SK-N-SH (cell line): ENCODE data around the gene NFIX. TPM values are rescaled to one million over a fixed set of nuclear protein-coding genes. Genes with fewer than 3 reads are reported as not detected.

ENCODE experiments used
- CTCF ChIA-PET: fragments of 300-600, 350-600 bp; formaldehyde crosslinking; extraction: SDS; loops from one replicate; lab custom pipeline; 2021; lab: Yijun Ruan, JAX
- POLR2A ChIA-PET: fragments of 350-600 bp; sonication (Branson Sonifier 250); formaldehyde crosslinking; extraction: SDS; loops from one replicate; lab custom pipeline; 2020; ENCODE audit warnings: antibody characterized with exemption, inconsistent platforms; lab: Yijun Ruan, JAX
- DNase-seq: peaks from one replicate; pipeline ENCODE4 v3.0.0; 2012
- H2AFZ ChIP-seq: fragments of 200-600 bp; sonication (generic); 2 replicates; pipeline ENCODE4 v1.8.1; 2016; ENCODE audit warnings: antibody characterized with exemption, mild to moderate bottlenecking, low read depth
- H3F3A ChIP-seq: fragments of 200-600 bp; sonication (generic); replicated peaks from 2 replicates; pipeline ENCODE3; 2016; ENCODE audit warnings: antibody characterized with exemption, mild to moderate bottlenecking; ENCODE audit not compliant: insufficient read depth
- H3K27ac ChIP-seq, 2 experiments: fragments of 200-500 bp in 1 of 2; fragments of 200-600 bp in 1 of 2; sonication (Bioruptor generic) in 1 of 2; sonication (generic), shearing (Covaris generic) in 1 of 2; 2 replicates each; pipeline versions ENCODE4 v1.5.1 to v1.6.1; 2014 to 2016; ENCODE audit warnings: low read depth in 2 of 2, inconsistent platforms in 1 of 2, low read length in 1 of 2, mild to moderate bottlenecking in 1 of 2, mixed read lengths in 1 of 2
- H3K27me3 ChIP-seq: fragments of 200-600 bp; sonication (generic), shearing (Covaris generic); 2 replicates; pipeline ENCODE4 v1.6.1; 2016; ENCODE audit warnings: mixed run types; ENCODE audit not compliant: insufficient read depth
- H3K36me3 ChIP-seq, 2 experiments: fragments of 200-500 bp in 1 of 2; fragments of 200-600 bp in 1 of 2; sonication (Bioruptor generic) in 1 of 2; sonication (generic) in 1 of 2; replicated peaks in 1 of 2; 2 replicates each; pipeline versions ENCODE3 to v1.5.1; 2014 to 2016; ENCODE audit warnings: low read length in 1 of 2, mild to moderate bottlenecking in 1 of 2; ENCODE audit not compliant: insufficient read depth in 2 of 2, control insufficient read depth in 1 of 2
- H3K4me1 ChIP-seq, 2 experiments: fragments of 200-500 bp in 1 of 2; fragments of 200-600 bp in 1 of 2; sonication (Bioruptor generic) in 1 of 2; sonication (generic), shearing (Covaris generic) in 1 of 2; 2 replicates each; pipeline versions ENCODE4 v1.5.1 to v1.6.1; 2014 to 2016; ENCODE audit warnings: low read depth in 1 of 2, low read length in 1 of 2, mixed run types in 1 of 2; ENCODE audit not compliant: insufficient read depth in 2 of 2, control insufficient read depth in 1 of 2
- H3K4me2 ChIP-seq: fragments of 200-600 bp; sonication (generic), shearing (Covaris generic); 2 replicates; pipeline ENCODE4 v1.6.1; 2017; ENCODE audit warnings: mixed run types
- H3K4me3 ChIP-seq, 2 experiments: fragments of 200-500 bp in 1 of 2; fragments of 200-600 bp in 1 of 2; sonication (Bioruptor generic) in 1 of 2; sonication (generic), shearing (Covaris generic) in 1 of 2; 2 replicates each; pipeline versions ENCODE4 v1.5.1 to v1.8.1; 2014 to 2016; ENCODE audit warnings: low read depth in 2 of 2, inconsistent platforms in 1 of 2, low read length in 1 of 2, mild to moderate bottlenecking in 1 of 2, mixed read lengths in 1 of 2, moderate library complexity in 1 of 2
- H3K79me2 ChIP-seq: fragments of 200-600 bp; sonication (generic); 2 replicates; pipeline ENCODE4 v1.8.1; 2017; ENCODE audit warnings: mild to moderate bottlenecking; ENCODE audit not compliant: insufficient read depth
- H3K9ac ChIP-seq: fragments of 200-600 bp; sonication (generic); 2 replicates; pipeline ENCODE4 v1.6.1; 2017; ENCODE audit warnings: mixed run types
- H3K9me2 ChIP-seq: fragments of 200-600 bp; sonication (generic); 2 replicates; pipeline ENCODE4 v1.6.1; 2017; ENCODE audit warnings: mixed run types
- H3K9me3 ChIP-seq: fragments of 200-600 bp; sonication (generic); 2 replicates; pipeline ENCODE4 v1.6.1; 2017; ENCODE audit warnings: mixed run types, mild to moderate bottlenecking, moderate library complexity
- H4K20me1 ChIP-seq: fragments of 200-600 bp; sonication (generic); 2 replicates; pipeline ENCODE4 v1.6.1; 2017; ENCODE audit warnings: mild to moderate bottlenecking, mixed run types; ENCODE audit not compliant: insufficient read depth
- CHD2 ChIP-seq: fragments of 150-350 bp; IDR thresholded peaks from 2 replicates; pipeline ENCODE4 v1.6.1; 2018; ENCODE audit warnings: low read length; ENCODE audit not compliant: partially characterized antibody
- EP300 ChIP-seq, 2 experiments: IDR thresholded peaks; 2 replicates each; pipeline versions ENCODE4 v1.4.0 to v1.6.1; 2012; ENCODE audit warnings: borderline replicate concordance in 1 of 2, low read depth in 1 of 2, low read length in 1 of 2
- FOSL2 ChIP-seq: IDR thresholded peaks from 2 replicates; pipeline ENCODE4 v1.4.0; 2012; ENCODE audit warnings: low read depth, mild to moderate bottlenecking, moderate library complexity, borderline replicate concordance
- FOXM1 ChIP-seq: IDR thresholded peaks from 2 replicates; pipeline ENCODE4 v1.4.0; 2012; ENCODE audit warnings: low read depth, mild to moderate bottlenecking
- GABPA ChIP-seq: IDR thresholded peaks from 2 replicates; pipeline ENCODE4 v1.4.0; 2012; ENCODE audit warnings: low read depth, mild to moderate bottlenecking
- GATA2 ChIP-seq: sonication (generic); formaldehyde crosslinking; IDR thresholded peaks from 2 replicates; pipeline ENCODE4 v1.5.0; 2020; ENCODE audit warnings: mild to moderate bottlenecking, missing genetic modification reagents
- JUND ChIP-seq: IDR thresholded peaks from 2 replicates; pipeline ENCODE4 v1.4.0; 2012
- MAX ChIP-seq: IDR thresholded peaks from 2 replicates; pipeline ENCODE4 v1.4.0; 2012; ENCODE audit warnings: low read depth
- MEF2A ChIP-seq: IDR thresholded peaks from 2 replicates; pipeline ENCODE4 v1.4.0; 2012; ENCODE audit warnings: low read depth, borderline replicate concordance
- MXI1 ChIP-seq: IDR thresholded peaks from 2 replicates; pipeline ENCODE4 v1.6.1; 2012; ENCODE audit warnings: mild to moderate bottlenecking, low read depth, low read length, improper control_type of control experiment
- NFIC ChIP-seq: IDR thresholded peaks from 2 replicates; pipeline ENCODE4 v1.4.0; 2012; ENCODE audit warnings: borderline replicate concordance
- NRF1 ChIP-seq: IDR thresholded peaks from 2 replicates; pipeline ENCODE4 v1.6.1; 2012; ENCODE audit warnings: low read depth, mild to moderate bottlenecking, low read length
- RAD21 ChIP-seq: IDR thresholded peaks from 2 replicates; pipeline ENCODE4 v1.6.1; 2012; ENCODE audit warnings: mild to moderate bottlenecking, low read length
- RCOR1 ChIP-seq: fragments of 150-350 bp; IDR thresholded peaks from 2 replicates; pipeline ENCODE4 v1.6.1; 2017; ENCODE audit warnings: antibody characterized with exemption, low read length
- RXRA ChIP-seq: IDR thresholded peaks from 2 replicates; pipeline ENCODE4 v1.4.0; 2012; ENCODE audit warnings: low read depth, mild to moderate bottlenecking, borderline replicate concordance
- SMC3 ChIP-seq: IDR thresholded peaks from 2 replicates; pipeline ENCODE4 v1.6.1; 2012; ENCODE audit warnings: low read depth, low read length, improper control_type of control experiment
- TAF1 ChIP-seq: IDR thresholded peaks from 2 replicates; pipeline ENCODE4 v1.6.1; 2012; ENCODE audit warnings: low read depth, mild to moderate bottlenecking, low read length, moderate library complexity, borderline replicate concordance
- TEAD4 ChIP-seq: IDR thresholded peaks from 2 replicates; pipeline ENCODE4 v1.4.0; 2012; ENCODE audit warnings: mild to moderate bottlenecking, borderline replicate concordance; ENCODE audit not compliant: insufficient read depth
- YY1 ChIP-seq: IDR thresholded peaks from 2 replicates; pipeline ENCODE4 v1.4.0; 2012; ENCODE audit warnings: low read depth, mild to moderate bottlenecking
- WGBS: methylation state at CpG from one replicate; pipeline ENCODE4 v1.1.6; 2017; ENCODE audit warnings: low lambda C conversion rate; 5-methylcytosine and 5-hydroxymethylcytosine counted together
- polyA plus RNA-seq, 3 experiments: library from polyadenylated mRNA; depleted of rRNA; stranded (reverse); fragments of >200 nt; gene quantifications; 2 replicates each; pipeline ENCODE4 v1.2.3, GENCODE V29; 2012
- TF ChIP-seq, protein P1 (sequence below): fragments of 200-600 bp; sonication (generic); IDR thresholded peaks from 2 replicates; pipeline ENCODE4 v1.6.1; 2017; ENCODE audit warnings: antibody characterized with exemption, mild to moderate bottlenecking, moderate library complexity
- TF ChIP-seq, protein P2 (sequence below): IDR thresholded peaks from 2 replicates; pipeline ENCODE4 v1.6.1; 2012; ENCODE audit warnings: mild to moderate bottlenecking, low read depth, low read length, moderate library complexity

NFIX gene
- polyA plus RNA-seq, 1 of the 3 experiments (the other 2 are of a cell fraction): 14.8 TPM

GRCh38 chr19:12983542-12984142, 11.6 kb upstream of the NFIX start:
- no peaks in the 10 kb centered on the region for H3K79me2 ChIP-seq
- peak overlapping the region in 1 of 2 experiments; percentile 2; a peak in 1 of 4 replicates for H3K27ac ChIP-seq
- H3K9me3 ChIP-seq: no peaks in the 10 kb centered on the region
- peak overlapping the region; percentile 66 for H3K4me2 ChIP-seq
- no peaks in the 10 kb centered on the region for H3K36me3 ChIP-seq
- H3K9me2 ChIP-seq: no peaks in the 10 kb centered on the region
- no peaks in the 10 kb centered on the region for H4K20me1 ChIP-seq
- H2AFZ ChIP-seq: peak overlapping the region; percentile 83; the same call in 1 of the 2 replicates
- CTCF ChIA-PET: interaction anchor here (0.6 to 24.6 kb wide), 22 partner anchors 9 to 180 kb away, joined by 3 to 603 read pairs (median 7); partner anchors contain the start of gene NFIX
- TF ChIP-seq NRF1: peak; percentile 52
- TF ChIP-seq, protein P1, sequence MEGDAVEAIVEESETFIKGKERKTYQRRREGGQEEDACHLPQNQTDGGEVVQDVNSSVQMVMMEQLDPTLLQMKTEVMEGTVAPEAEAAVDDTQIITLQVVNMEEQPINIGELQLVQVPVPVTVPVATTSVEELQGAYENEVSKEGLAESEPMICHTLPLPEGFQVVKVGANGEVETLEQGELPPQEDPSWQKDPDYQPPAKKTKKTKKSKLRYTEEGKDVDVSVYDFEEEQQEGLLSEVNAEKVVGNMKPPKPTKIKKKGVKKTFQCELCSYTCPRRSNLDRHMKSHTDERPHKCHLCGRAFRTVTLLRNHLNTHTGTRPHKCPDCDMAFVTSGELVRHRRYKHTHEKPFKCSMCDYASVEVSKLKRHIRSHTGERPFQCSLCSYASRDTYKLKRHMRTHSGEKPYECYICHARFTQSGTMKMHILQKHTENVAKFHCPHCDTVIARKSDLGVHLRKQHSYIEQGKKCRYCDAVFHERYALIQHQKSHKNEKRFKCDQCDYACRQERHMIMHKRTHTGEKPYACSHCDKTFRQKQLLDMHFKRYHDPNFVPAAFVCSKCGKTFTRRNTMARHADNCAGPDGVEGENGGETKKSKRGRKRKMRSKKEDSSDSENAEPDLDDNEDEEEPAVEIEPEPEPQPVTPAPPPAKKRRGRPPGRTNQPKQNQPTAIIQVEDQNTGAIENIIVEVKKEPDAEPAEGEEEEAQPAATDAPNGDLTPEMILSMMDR: peak; percentile 88
- TF ChIP-seq RAD21: peak; percentile 82
- no peak for TF ChIP-seq MEF2A
- TF ChIP-seq SMC3: peak; percentile 96
- peak; percentile 72; the same call in 1 of the 2 replicates for TF ChIP-seq MXI1
- no peak for TF ChIP-seq TAF1
- no peak for TF ChIP-seq TEAD4
- no peak for TF ChIP-seq GABPA
- no peak for TF ChIP-seq EP300 (IDR thresholded peaks at IDR 0.05; ENCODE audit: borderline replicate concordance in 1 of 2, low read depth in 1 of 2, low read length in 1 of 2)
- no peak; the same call in 1 of the 2 replicates for TF ChIP-seq NFIC
- TF ChIP-seq YY1: no peak
- no peak for TF ChIP-seq CHD2
- no peak for TF ChIP-seq RXRA
- no peak for TF ChIP-seq GATA2
- no peak for TF ChIP-seq FOXM1
- no peak for TF ChIP-seq RCOR1
- TF ChIP-seq FOSL2: no peak
- TF ChIP-seq JUND: no peak
- TF ChIP-seq, protein P2, sequence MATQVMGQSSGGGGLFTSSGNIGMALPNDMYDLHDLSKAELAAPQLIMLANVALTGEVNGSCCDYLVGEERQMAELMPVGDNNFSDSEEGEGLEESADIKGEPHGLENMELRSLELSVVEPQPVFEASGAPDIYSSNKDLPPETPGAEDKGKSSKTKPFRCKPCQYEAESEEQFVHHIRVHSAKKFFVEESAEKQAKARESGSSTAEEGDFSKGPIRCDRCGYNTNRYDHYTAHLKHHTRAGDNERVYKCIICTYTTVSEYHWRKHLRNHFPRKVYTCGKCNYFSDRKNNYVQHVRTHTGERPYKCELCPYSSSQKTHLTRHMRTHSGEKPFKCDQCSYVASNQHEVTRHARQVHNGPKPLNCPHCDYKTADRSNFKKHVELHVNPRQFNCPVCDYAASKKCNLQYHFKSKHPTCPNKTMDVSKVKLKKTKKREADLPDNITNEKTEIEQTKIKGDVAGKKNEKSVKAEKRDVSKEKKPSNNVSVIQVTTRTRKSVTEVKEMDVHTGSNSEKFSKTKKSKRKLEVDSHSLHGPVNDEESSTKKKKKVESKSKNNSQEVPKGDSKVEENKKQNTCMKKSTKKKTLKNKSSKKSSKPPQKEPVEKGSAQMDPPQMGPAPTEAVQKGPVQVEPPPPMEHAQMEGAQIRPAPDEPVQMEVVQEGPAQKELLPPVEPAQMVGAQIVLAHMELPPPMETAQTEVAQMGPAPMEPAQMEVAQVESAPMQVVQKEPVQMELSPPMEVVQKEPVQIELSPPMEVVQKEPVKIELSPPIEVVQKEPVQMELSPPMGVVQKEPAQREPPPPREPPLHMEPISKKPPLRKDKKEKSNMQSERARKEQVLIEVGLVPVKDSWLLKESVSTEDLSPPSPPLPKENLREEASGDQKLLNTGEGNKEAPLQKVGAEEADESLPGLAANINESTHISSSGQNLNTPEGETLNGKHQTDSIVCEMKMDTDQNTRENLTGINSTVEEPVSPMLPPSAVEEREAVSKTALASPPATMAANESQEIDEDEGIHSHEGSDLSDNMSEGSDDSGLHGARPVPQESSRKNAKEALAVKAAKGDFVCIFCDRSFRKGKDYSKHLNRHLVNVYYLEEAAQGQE: no peak
- no peak for TF ChIP-seq MAX
- peak; percentile 98 for DNase-seq
- no peaks in the 10 kb centered on the region for H3K27me3 ChIP-seq
- peaks cover 0 to 8% of the 10 kb centered on the region in 2 experiments; a peak in 1 of 4 replicates for H3K4me1 ChIP-seq
- peak overlapping the region; percentile 34 to 39; a peak in 3 of 4 replicates for H3K4me3 ChIP-seq
- POLR2A ChIA-PET: interaction anchor here (1.0 kb wide), 3 partner anchors 74 to 78 kb away, joined by 3 to 6 read pairs (median 3); no protein-coding TSS in a partner anchor
- peak overlapping the region; percentile 67 for H3K9ac ChIP-seq
- no peaks in the 10 kb centered on the region for H3F3A ChIP-seq
- WGBS: 18% methylated on average over 29 of the region's 51 CpGs
